Neural cell (in vitro differentiated cells): ENCODE results near the gene SMG6. TPM values are rescaled to one million over a fixed set of nuclear protein-coding genes. Genes with fewer than 3 reads are reported as not detected.

Experiments used
- H2AFZ ChIP-seq: fragments of 200-600, 300-800 bp; sonication (generic), shearing (Covaris generic); 2 replicates; pipeline ENCODE4 v1.6.0; 2014; ENCODE audit warnings: low read depth, mild to moderate bottlenecking, antibody characterized with exemption, low read length, moderate library complexity
- H3F3A ChIP-seq: fragments of 200-600 bp; shearing (Covaris generic); 2 replicates; pipeline ENCODE4 v1.6.1; 2016; ENCODE audit warnings: mild to moderate bottlenecking, moderate library complexity, mixed read lengths, antibody characterized with exemption, low read length; ENCODE audit not compliant: insufficient read depth, poor library complexity, severe bottlenecking
- H3K27ac ChIP-seq: fragments of 200-600, 300-800 bp; sonication (generic), shearing (Covaris generic); 2 replicates; pipeline ENCODE4 v1.5.1; 2014; ENCODE audit warnings: mild to moderate bottlenecking, low read length, moderate library complexity
- H3K27me3 ChIP-seq: fragments of 300-800, 200-600 bp; sonication (generic), shearing (Covaris generic); 2 replicates; pipeline ENCODE4 v1.6.0; 2014; ENCODE audit warnings: mild to moderate bottlenecking, low read depth, low read length, moderate library complexity; ENCODE audit not compliant: insufficient read depth
- H3K36me3 ChIP-seq: fragments of 300-800, 200-600 bp; sonication (generic), shearing (Covaris generic); 2 replicates; pipeline ENCODE4 v1.5.1; 2014; ENCODE audit warnings: mild to moderate bottlenecking, antibody characterized with exemption, low read length, moderate library complexity; ENCODE audit not compliant: insufficient read depth
- H3K4me2 ChIP-seq: fragments of 300-800, 200-600 bp; sonication (generic), shearing (Covaris generic); 2 replicates; pipeline ENCODE4 v1.6.0; 2014; ENCODE audit warnings: mild to moderate bottlenecking, low read length
- H3K4me3 ChIP-seq: fragments of 300-800, 200-600 bp; sonication (generic), shearing (Covaris generic); 2 replicates; pipeline ENCODE4 v1.5.1; 2014; ENCODE audit warnings: mild to moderate bottlenecking, low read length, moderate library complexity
- H3K79me2 ChIP-seq: fragments of 200-600 bp; shearing (Covaris generic); replicated peaks from 2 replicates; pipeline ENCODE4 v1.6.0; 2014; ENCODE audit warnings: mild to moderate bottlenecking, low read length, moderate library complexity; ENCODE audit not compliant: insufficient read depth
- H3K9ac ChIP-seq: fragments of 300-800, 200-600 bp; sonication (generic), shearing (Covaris generic); 2 replicates; pipeline ENCODE4 v1.6.1; 2016; ENCODE audit warnings: mild to moderate bottlenecking, low read length, mixed read lengths
- H3K9me2 ChIP-seq: fragments of 200-600 bp; shearing (Covaris generic); 2 replicates; pipeline ENCODE4 v1.6.1; 2016; ENCODE audit warnings: mild to moderate bottlenecking, low read length, mixed read lengths; ENCODE audit not compliant: insufficient read depth
- H3K9me3 ChIP-seq: fragments of 200-600, 300-800 bp; sonication (generic), shearing (Covaris generic); 2 replicates; pipeline ENCODE4 v1.6.1; 2016; ENCODE audit warnings: mild to moderate bottlenecking, mixed run types, low read length, moderate library complexity, mixed read lengths
- H4K20me1 ChIP-seq: fragments of 200-600 bp; shearing (Covaris generic); 2 replicates; pipeline ENCODE4 v1.6.1; 2016; ENCODE audit warnings: mild to moderate bottlenecking, mixed run types; ENCODE audit not compliant: insufficient read depth
- CTCF ChIP-seq: fragments of 450-650 bp; IDR thresholded peaks from 2 replicates; pipeline ENCODE4 v1.5.1; 2014; ENCODE audit warnings: antibody characterized with exemption, mild to moderate bottlenecking, moderate library complexity; ENCODE audit not compliant: poor library complexity, severe bottlenecking
- EP300 ChIP-seq: fragments of 450-650 bp; conservative IDR thresholded peaks from 2 replicates; pipeline ENCODE4 v1.6.1; 2014; ENCODE audit warnings: antibody characterized with exemption, mild to moderate bottlenecking, moderate library complexity; ENCODE audit not compliant: poor library complexity, severe bottlenecking
- EZH2 ChIP-seq: fragments of 200-600, 300-800 bp; shearing (Covaris generic), sonication (generic); IDR thresholded peaks from 2 replicates; pipeline ENCODE4 v1.6.1; 2014; ENCODE audit warnings: antibody characterized with exemption, low read length, borderline replicate concordance, mild to moderate bottlenecking; ENCODE audit not compliant: insufficient read depth, poor library complexity, severe bottlenecking
- MXI1 ChIP-seq: fragments of 450-650 bp; conservative IDR thresholded peaks from 2 replicates; pipeline ENCODE4 v1.6.1; 2014; ENCODE audit warnings: antibody characterized with exemption, mild to moderate bottlenecking; ENCODE audit not compliant: poor library complexity, severe bottlenecking
- POLR2AphosphoS5 ChIP-seq: IDR thresholded peaks from 2 replicates; pipeline ENCODE4 v1.6.1; 2012
- RAD21 ChIP-seq: fragments of 450-650 bp; conservative IDR thresholded peaks from 2 replicates; pipeline ENCODE4 v1.6.1; 2014; ENCODE audit warnings: antibody characterized with exemption, mild to moderate bottlenecking, moderate library complexity
- REST ChIP-seq: IDR thresholded peaks from 2 replicates; pipeline ENCODE4 v1.6.1; 2012; ENCODE audit warnings: borderline replicate concordance
- SMC3 ChIP-seq: fragments of 450-650 bp; conservative IDR thresholded peaks from 2 replicates; pipeline ENCODE4 v1.6.1; 2014; ENCODE audit warnings: antibody characterized with exemption, mild to moderate bottlenecking, moderate library complexity; ENCODE audit not compliant: poor library complexity
- TAF1 ChIP-seq: IDR thresholded peaks from 2 replicates; pipeline ENCODE4 v1.6.1; 2012; ENCODE audit warnings: low read depth
- polyA plus RNA-seq: library from polyadenylated mRNA; depleted of rRNA; stranded (reverse); fragments of >200 nt; gene quantifications from 2 replicates; pipeline ENCODE4 v1.2.3, GENCODE V29; 2014

SMG6 gene
- polyA plus RNA-seq, 1 donor from 2014 or later = 13.9 TPM

- Histone ChIP-seq H2AFZ (no peak overlapping the region), H3K9me2 (no peaks in the 10 kb centered on the region), H3K27me3 (no peaks in the 10 kb centered on the region), H3K9ac (no peak overlapping the region), H3K4me3 (no peak overlapping the region), H3K36me3 (no peaks in the 10 kb centered on the region), H3F3A (no peaks in the 10 kb centered on the region), H3K27ac (no peak overlapping the region), H3K79me2 (no peaks in the 10 kb centered on the region), H4K20me1 (no peaks in the 10 kb centered on the region), H3K4me2 (no peak overlapping the region), H3K9me3 (no peaks in the 10 kb centered on the region)
- TF ChIP-seq SMC3 (no peak), REST (no peak), TAF1 (no peak), EZH2 (no peak), MXI1 (no peak), RAD21 (no peak)
Measured at GRCh38 chr17:2146132-2146871, 157.3 kb downstream of the SMG6 start.

- Histone ChIP-seq H3K9me3 (no peaks in the 10 kb centered on the region), H3K9me2 (no peaks in the 10 kb centered on the region), H3K9ac (no peak overlapping the region), H3K27ac (no peak overlapping the region), H2AFZ (no peak overlapping the region), H3K36me3 (no peaks in the 10 kb centered on the region), H3K4me2 (no peak overlapping the region), H3K4me3 (no peak overlapping the region), H3K79me2 (no peaks in the 10 kb centered on the region), H3F3A (no peaks in the 10 kb centered on the region), H3K27me3 (no peaks in the 10 kb centered on the region), H4K20me1 (no peaks in the 10 kb centered on the region)
- TF ChIP-seq EP300 = no peak
Measured at GRCh38 chr17:2144701-2145100, 158.9 kb downstream of the SMG6 start.

- Histone ChIP-seq H2AFZ (no peak overlapping the region), H3F3A (no peaks in the 10 kb centered on the region), H3K9me3 (no peaks in the 10 kb centered on the region), H3K27ac (no peak overlapping the region), H3K4me3 (no peak overlapping the region), H3K4me2 (no peak overlapping the region), H4K20me1 (no peaks in the 10 kb centered on the region), H3K9me2 (no peaks in the 10 kb centered on the region), H3K36me3 (no peaks in the 10 kb centered on the region), H3K9ac (no peak overlapping the region), H3K79me2 (no peaks in the 10 kb centered on the region), H3K27me3 (no peaks in the 10 kb centered on the region)
- TF ChIP-seq REST = no peak
- TF ChIP-seq RAD21 = no peak
- no peak for TF ChIP-seq MXI1
- no peak for TF ChIP-seq EZH2
- no peak for TF ChIP-seq SMC3
- no peak for TF ChIP-seq CTCF
- no peak for TF ChIP-seq TAF1
- no peak for TF ChIP-seq POLR2AphosphoS5
- TF ChIP-seq EP300 = no peak
Measured at GRCh38 chr17:2143332-2143731, 160.3 kb downstream of the SMG6 start.
